IPS-18c (cell line): ENCODE data around the gene SORL1-AS1.

Experiments used
- H3K4me3 ChIP-seq: 2 replicates; pipeline ENCODE4 v1.7.0; 2013; ENCODE audit warnings: low read depth, mild to moderate bottlenecking, low read length, moderate library complexity; ENCODE audit not compliant: insufficient read depth
- H3K9me3 ChIP-seq: one replicate; pipeline ENCODE4 v1.6.1; 2013; ENCODE audit warnings: mild to moderate bottlenecking, low read length, moderate library complexity; ENCODE audit not compliant: control insufficient read depth, insufficient read depth

The SORL1-AS1 gene

DNA sequence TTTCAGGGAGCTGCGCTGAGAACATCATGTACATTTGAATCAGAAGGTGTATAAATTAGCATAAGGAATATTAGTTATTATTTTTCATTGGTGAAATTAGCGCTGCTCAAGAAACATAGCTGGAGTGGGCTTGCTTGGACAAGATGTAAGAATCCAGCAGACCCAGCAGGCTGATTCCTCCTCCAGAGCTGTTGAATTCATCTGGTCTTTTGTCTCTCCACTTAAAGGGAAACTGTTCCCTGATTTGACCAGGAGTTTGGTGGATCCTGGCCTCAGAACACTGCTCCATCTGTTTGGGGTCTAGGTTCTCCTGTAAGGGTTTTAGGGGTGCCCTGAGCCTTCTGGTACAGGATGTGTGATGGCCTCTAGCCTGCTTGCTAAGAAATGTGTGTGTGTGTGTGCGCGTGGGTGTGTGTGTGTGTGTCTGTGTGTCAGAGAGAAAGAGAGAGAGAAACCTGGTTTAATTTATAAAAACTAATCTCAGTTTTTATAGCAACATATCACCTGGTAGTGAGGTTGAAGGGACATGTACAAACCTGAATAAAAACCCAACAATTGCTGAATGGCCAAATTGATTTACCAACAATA, 9.0 kb downstream of the SORL1-AS1 start:
- no peak overlapping the region for H3K4me3 ChIP-seq
- no peaks in the 10 kb centered on the region for H3K9me3 ChIP-seq

- Histone ChIP-seq H3K4me3 (no peak overlapping the region), H3K9me3 (no peaks in the 10 kb centered on the region)
Observed at GRCh38 chr11:121441521-121441920, 11.2 kb downstream of the SORL1-AS1 start.

GRCh38 chr11:121439759-121440158, 13.0 kb downstream of the SORL1-AS1 start:
- no peaks in the 10 kb centered on the region for H3K9me3 ChIP-seq
- no peak overlapping the region for H3K4me3 ChIP-seq

DNA sequence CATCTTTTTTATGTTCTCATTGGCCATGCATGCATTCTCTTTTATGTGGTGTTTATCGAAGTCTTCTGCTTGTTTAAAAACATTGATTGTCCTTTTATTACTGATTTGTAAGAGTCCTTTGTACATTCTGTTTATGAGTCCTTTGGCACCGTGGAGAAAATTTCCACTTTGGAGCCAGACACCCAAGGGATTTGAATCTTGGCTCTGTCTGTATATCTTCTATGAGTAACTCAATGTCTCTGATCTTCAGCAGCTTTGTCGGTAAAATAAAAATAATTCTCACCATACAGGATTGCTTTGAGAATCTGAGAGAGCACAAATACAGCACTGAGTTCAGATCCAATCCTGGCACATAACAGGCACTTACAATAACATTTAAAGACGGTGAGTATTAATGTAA, 13.4 kb downstream of the SORL1-AS1 start:
- Histone ChIP-seq H3K9me3 (no peaks in the 10 kb centered on the region), H3K4me3 (no peak overlapping the region)

GRCh38 chr11:121437686-121438078, 15.1 kb downstream of the SORL1-AS1 start:
- Histone ChIP-seq H3K9me3 (no peaks in the 10 kb centered on the region), H3K4me3 (no peak overlapping the region)

GRCh38 chr11:121437018-121437685, 15.6 kb downstream of the SORL1-AS1 start:
- H3K4me3 ChIP-seq, result no peak overlapping the region

GRCh38 chr11:121435551-121436511, 16.9 kb downstream of the SORL1-AS1 start:
- H3K4me3 ChIP-seq, result no peak overlapping the region
- no peaks in the 10 kb centered on the region for H3K9me3 ChIP-seq

More at GRCh38 chr11:121437018-121437685, 15.6 kb downstream of the SORL1-AS1 start:
- no peaks in the 10 kb centered on the region for H3K9me3 ChIP-seq

GRCh38 chr11:121435132-121435531, 17.6 kb downstream of the SORL1-AS1 start:
- Histone ChIP-seq H3K4me3 (no peak overlapping the region), H3K9me3 (no peaks in the 10 kb centered on the region)

DNA sequence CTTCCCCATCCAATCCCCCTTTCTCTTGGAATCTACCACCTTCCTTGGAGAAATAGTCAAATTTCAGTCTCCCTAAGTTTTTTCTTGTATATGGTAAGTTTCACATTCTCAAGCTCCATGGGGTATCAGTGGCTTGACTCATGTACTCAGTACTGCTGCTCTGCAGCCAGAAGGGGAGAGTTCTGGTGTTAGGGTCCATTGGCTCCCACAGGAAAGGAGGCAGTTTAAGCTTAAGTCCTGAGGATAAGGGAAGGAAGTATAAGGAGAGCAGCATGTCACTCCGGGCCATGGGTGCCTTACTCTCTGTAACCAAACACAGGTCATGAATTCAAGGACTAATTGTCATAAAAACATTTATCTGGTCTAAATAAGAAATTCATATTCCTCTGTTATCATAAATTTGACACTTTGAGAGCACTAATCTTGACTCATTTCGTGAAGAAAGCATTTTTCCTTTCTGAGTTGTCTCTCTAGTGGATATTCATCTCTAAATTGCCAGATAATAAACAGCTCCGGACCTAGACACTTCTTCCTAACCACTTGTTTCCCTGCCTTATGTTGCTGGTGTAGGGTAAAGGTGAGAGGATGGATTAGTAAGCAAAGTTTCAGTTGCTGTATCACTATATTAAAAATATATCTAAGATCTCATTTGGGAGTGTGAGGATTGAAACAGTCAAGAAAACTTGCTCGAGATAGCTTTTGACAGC, 20.8 kb downstream of the SORL1-AS1 start:
- H3K4me3 ChIP-seq, result no peak overlapping the region
- no peaks in the 10 kb centered on the region for H3K9me3 ChIP-seq

- Histone ChIP-seq H3K4me3 (no peak overlapping the region), H3K9me3 (no peaks in the 10 kb centered on the region)
Observed at GRCh38 chr11:121429556-121429955, 23.2 kb downstream of the SORL1-AS1 start.

GRCh38 chr11:121427400-121427744, 25.4 kb downstream of the SORL1-AS1 start:
- no peaks in the 10 kb centered on the region for H3K9me3 ChIP-seq
- peak overlapping the region; percentile 39; the same call in 1 of the 2 replicates for H3K4me3 ChIP-seq

DNA sequence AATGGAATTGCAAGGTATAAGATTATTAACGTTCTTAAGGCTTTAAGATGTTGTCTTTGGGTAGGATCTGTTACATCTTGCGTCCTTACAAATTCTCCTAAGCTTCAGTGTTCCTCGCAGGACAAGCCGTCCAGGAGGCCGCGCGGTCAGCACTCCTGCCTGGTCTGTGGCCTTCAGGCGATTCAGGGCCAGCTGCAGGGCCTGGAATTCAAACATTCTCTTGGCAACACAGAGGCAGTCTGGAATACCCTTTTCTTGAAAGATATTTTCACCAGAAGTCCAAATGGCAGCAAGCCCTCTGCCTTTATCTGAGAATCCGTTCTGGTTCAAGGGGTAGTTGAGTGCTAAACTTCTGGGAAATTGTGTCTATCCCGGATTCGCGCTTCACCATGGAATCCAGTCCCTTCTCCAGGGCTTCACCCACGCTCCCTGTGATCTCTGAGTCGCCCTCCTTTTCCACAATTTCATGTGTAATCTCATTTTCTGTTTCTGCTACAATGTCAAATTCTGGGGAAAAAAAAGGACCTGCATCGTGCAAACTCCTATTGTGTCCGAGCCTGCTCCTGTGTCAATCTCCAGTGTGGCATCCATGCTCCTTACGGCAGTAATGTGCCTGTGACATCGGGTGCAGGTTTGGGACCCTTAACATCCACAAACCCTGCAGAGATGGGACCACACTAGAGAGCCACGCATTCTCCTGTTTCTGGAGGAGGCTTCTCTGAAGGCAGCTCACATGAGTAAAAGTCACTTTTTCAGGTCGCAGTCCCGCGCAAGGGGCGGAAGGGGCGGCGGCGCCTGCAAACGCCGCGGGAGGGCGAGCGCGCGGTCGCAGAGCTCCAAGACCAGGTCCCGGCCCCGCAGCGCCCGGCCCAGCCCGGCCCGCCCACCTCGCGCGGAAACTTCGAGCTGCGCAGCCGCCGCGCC, 26.0 kb downstream of the SORL1-AS1 start:
- Histone ChIP-seq H3K9me3 (no peaks in the 10 kb centered on the region), H3K4me3 (peak overlapping the region; percentile 39)

- H3K4me3 ChIP-seq, result no peak overlapping the region
- no peaks in the 10 kb centered on the region for H3K9me3 ChIP-seq
Observed at GRCh38 chr11:121425828-121426227, 26.9 kb downstream of the SORL1-AS1 start.

DNA sequence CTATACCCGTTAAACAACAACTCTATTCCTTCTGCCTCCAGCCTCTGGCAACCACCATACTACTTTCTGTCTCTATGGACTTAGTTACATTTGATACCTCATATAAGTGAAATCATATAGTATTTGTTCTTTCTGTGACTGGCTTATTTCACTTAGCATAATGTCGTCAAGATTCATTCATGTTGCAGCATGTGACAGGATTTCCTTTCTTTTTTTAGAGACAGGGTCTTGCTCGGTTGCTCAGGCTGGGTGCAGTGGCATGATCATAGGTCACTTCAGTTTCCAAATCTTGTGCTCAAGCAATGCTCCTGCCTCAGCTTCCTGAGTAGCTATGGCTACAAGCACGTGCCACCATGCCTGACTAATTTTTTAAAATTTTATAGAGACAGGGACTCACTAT, 30.1 kb downstream of the SORL1-AS1 start:
- no peak overlapping the region for H3K4me3 ChIP-seq
- H3K9me3 ChIP-seq, result no peaks in the 10 kb centered on the region

DNA sequence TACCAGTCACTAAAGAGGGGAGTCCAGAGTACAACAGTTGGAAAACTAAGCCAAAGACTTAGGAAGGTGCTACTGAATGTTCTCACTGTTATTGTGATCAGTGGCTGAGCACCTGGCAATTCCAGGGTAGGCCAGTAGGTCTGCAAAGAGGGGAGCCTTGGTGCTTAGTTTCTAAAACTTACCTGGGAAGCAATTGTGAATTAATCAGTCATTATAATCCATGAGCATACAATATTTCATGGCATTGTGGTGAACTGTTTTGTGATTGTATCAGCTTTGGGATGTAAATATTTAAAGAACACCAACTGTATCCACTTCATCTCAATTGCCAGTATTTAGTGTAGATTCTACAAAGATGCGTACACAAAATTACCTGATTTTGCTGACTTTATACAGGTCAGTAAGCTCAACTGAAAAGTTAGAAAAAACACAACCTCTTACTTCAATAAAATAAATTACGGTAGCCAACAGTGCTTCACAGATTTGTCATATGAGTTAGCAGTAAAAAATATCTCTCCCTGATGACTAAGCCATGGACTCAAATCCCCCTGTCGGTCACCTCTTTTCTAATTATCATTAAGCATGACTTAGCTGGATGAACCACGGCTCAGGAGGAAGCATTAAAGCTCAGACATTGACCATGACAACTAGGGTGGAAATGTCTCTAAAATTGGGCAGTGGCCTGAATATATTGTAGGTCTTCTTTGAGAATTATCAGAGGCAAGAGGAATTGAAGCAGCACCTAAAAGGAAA, 31.4 kb downstream of the SORL1-AS1 start:
- H3K9me3 ChIP-seq, result no peaks in the 10 kb centered on the region
- no peak overlapping the region for H3K4me3 ChIP-seq

DNA sequence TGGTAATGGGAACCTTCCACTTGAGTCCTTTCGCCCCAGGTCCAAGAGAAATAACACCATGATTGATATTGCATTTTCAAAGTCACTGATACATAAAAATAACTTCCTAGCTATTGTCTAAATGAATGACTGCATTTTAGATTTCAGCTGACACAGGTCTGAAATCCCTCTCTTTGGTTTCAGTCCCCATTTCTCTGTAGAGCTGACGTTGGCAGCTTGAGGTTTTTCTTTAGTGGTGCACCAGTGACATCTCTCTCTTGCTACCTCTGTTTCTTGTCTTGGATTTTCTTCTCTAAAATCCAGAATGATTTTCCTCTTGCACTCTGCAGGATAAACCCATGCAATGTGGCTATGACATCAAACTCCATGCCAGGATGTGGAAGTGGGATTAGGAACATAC, 32.4 kb downstream of the SORL1-AS1 start:
- no peak overlapping the region for H3K4me3 ChIP-seq
- H3K9me3 ChIP-seq, result no peaks in the 10 kb centered on the region
